Activated CD4-positive, alpha-beta T cell treated with anti-CD3 and anti-CD28 coated beads for 1 hour (primary cell): Measurements from ENCODE around the gene MMP11.

ENCODE experiments used
- DNase-seq: peaks from one replicate; pipeline ENCODE4 v3.0.0-alpha.2; 2020

The MMP11 gene

DNA sequence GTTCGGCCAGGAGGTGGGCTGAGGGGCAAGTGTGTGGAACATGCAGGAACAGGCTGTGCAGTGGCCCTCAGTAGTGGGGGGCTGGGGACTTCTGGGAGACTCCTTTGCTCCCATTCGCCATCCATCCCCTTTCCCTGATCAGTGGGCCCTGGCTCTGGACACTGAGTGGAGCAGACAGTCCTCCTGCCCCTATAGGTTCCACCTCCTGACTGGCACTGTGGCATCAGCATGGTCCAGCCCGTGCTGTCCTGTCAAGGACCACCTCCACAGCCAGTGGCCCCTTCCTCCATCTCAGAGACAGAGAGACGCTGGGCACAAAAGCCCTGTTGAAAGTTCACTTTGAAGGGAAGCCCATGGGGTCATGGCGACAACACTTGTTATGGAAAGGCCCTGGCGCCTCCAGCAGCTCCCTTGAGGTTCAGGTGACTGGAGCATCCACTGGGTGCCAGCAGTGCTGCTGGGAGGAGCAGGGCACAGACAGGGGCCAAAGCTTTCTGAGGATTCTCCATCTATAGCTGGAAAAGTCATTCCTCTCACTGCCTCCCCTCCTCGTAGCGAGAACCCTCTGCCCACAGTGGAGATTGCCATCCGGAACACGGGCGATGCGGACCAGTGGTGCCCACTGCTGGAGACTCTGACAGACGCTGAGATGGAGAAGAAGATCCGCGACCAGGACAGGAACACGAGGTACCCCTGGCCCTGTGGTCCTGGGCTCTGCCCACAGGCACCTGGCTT, 60.5 kb downstream of the MMP11 start:
- no peak for DNase-seq
